Uterine smooth muscle cell (primary cell): Measurements from ENCODE around the gene WNT4. TPM values are rescaled to one million over a fixed set of nuclear protein-coding genes. Genes with fewer than 3 reads are reported as not detected.

ENCODE experiments used
- total RNA-seq: library from RNA; depleted of rRNA; stranded (reverse); fragments of >200 nt; gene quantifications from 2 replicates; pipeline ENCODE4 v1.2.3, GENCODE V29; 2014

The WNT4 gene
- 0.11 and 0.50 TPM in 2 replicates for total RNA-seq

DNA sequence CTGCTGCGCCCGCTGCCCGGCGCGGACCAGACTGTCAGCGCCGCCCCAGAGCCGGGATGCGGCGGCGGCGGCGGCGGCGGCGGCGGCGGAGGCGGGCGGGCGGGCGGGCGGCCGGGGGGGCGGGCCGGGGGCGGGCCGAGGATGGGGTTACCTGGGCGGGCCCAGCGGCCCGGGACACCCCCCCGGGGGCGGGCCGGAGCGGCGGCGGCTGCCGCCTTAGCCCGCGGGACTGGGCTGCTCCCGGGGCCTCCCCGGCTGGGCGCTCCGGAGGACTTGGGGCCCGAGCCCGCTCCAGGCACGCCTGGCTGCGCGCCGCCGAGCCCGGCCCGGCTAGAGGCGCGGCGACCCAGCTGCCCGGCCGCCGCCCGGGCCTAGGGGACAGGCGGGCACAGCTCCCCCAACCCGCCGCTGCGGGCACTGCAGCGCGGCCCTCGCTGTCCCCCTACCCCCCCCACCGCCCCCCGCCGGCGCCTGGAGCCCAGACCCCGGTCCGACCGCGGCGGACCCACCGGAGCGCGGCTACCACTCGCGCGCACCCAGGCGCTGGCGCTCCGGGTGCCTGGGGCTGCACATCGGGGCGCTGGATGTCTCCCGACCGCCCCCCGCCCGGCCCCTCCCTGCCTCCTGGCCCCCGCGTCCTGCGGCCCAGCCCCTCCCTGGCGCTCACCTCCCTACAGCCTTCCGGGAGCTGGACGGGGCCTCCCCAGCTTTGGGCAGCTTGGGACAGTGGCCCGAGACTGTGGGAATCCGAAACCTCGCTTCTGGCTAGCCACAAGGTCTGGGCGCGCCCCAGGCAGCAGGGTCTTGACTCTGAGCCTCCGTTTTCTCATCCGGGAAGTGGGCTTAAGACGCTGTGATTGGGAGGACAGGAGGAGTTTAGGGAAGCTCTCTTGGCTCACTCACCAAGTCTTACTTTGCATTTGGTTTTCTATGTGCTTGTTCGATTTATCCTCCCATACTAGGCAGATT is at the start of gene WNT4:
TSS of gene WNT4 (minus strand) at position 33 of the 969 bp plus-strand sequence. CDS start 175 bp downstream, outside the sequence.

Other genes starting within 250 kb of the WNT4 start
- gene HSPG2, start 205.8 kb downstream of the WNT4 start, total RNA-seq, result 92.9 and 187 TPM in 2 replicates
- not detected in 2 replicates for gene CELA3B, start 166.1 kb downstream of the WNT4 start, total RNA-seq
- gene CELA3A, start 141.4 kb downstream of the WNT4 start, total RNA-seq, result not detected in 2 replicates
- gene CDC42, start 90.4 kb downstream of the WNT4 start, total RNA-seq, result 340 and 543 TPM in 2 replicates